ENCODE results near the gene ATG4B.

DNA sequence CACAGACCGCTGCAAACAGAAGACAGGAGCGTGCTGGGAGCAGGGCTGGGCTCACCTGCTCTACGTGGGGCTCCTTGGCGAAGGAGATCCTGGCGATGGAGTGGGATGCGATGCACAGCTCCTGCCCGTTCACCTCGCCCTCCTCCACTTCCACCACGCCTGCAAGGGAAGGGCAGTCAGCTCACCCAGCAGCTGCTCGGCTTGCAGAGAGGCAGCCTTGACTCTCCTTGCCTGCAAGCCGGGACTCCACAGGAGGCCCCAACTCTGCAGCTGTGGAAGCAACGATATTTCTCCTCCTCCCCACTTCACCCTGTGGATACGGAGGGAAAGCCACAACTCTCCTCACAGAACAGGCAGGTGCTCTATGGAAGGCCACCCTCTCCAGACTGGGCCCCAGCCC is 35.7 kb upstream of the ATG4B start:
- no peak for TF ChIP-seq FOS (IDR thresholded peaks at IDR 0.05; ENCODE audit: borderline replicate concordance, insufficient read depth, low read length)
- TF ChIP-seq, protein P1, sequence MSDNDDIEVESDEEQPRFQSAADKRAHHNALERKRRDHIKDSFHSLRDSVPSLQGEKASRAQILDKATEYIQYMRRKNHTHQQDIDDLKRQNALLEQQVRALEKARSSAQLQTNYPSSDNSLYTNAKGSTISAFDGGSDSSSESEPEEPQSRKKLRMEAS (IDR thresholded peaks at IDR 0.05; ENCODE audit: insufficient read depth, insufficient read length), result no peak
- TF ChIP-seq, protein P2, sequence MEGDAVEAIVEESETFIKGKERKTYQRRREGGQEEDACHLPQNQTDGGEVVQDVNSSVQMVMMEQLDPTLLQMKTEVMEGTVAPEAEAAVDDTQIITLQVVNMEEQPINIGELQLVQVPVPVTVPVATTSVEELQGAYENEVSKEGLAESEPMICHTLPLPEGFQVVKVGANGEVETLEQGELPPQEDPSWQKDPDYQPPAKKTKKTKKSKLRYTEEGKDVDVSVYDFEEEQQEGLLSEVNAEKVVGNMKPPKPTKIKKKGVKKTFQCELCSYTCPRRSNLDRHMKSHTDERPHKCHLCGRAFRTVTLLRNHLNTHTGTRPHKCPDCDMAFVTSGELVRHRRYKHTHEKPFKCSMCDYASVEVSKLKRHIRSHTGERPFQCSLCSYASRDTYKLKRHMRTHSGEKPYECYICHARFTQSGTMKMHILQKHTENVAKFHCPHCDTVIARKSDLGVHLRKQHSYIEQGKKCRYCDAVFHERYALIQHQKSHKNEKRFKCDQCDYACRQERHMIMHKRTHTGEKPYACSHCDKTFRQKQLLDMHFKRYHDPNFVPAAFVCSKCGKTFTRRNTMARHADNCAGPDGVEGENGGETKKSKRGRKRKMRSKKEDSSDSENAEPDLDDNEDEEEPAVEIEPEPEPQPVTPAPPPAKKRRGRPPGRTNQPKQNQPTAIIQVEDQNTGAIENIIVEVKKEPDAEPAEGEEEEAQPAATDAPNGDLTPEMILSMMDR (IDR thresholded peaks at IDR 0.05; ENCODE audit: extremely low read depth in 1 of 2, insufficient read depth in 1 of 2, low read depth in 1 of 2, low read length in 2 of 2), result no peak
- TF ChIP-seq POLR2A (IDR thresholded peaks at IDR 0.05; ENCODE audit: low read depth, low read length), result no peak
- TF ChIP-seq EZH2 (IDR thresholded peaks at IDR 0.05; ENCODE audit: borderline replicate concordance, low read depth, low read length, severe bottlenecking), result no peak
- TF ChIP-seq POLR2AphosphoS5 (IDR thresholded peaks at IDR 0.05; ENCODE audit: insufficient read depth, low read depth, low read length), result no peak
- no peak for TF ChIP-seq JUN (IDR thresholded peaks at IDR 0.05; ENCODE audit: borderline replicate concordance, insufficient read depth, insufficient read length, low read depth)
- TF ChIP-seq MYC (IDR thresholded peaks at IDR 0.05; ENCODE audit: low read depth, low read length), result no peak
- no peak for TF ChIP-seq GATA2 (IDR thresholded peaks at IDR 0.05; ENCODE audit: insufficient read depth, insufficient read length, low read depth, low read length)
